Non-pigmented ciliary epithelial cell (primary cell): ENCODE measurements around the gene STPG3.

Source experiments
- DNase-seq: peaks from one replicate; pipeline ENCODE4 v3.0.0-alpha.2; 2010; ENCODE audit warnings: low read depth

STPG3 gene

GRCh38 chr9:137280474-137281344 lies 29.6 kb downstream of the STPG3 start:
- no peak for DNase-seq

- no peak for DNase-seq
These were observed 30.4 kb downstream of the STPG3 start for GRCh38 chr9:137281345-137282116.

GRCh38 chr9:137286975-137287383 lies 35.9 kb downstream of the STPG3 start:
- no peak for DNase-seq

- DNase-seq = no peak
These were observed 42.0 kb downstream of the STPG3 start for GRCh38 chr9:137293094-137293481.

GRCh38 chr9:137293482-137294090 lies 42.5 kb downstream of the STPG3 start:
- DNase-seq = no peak

DNA sequence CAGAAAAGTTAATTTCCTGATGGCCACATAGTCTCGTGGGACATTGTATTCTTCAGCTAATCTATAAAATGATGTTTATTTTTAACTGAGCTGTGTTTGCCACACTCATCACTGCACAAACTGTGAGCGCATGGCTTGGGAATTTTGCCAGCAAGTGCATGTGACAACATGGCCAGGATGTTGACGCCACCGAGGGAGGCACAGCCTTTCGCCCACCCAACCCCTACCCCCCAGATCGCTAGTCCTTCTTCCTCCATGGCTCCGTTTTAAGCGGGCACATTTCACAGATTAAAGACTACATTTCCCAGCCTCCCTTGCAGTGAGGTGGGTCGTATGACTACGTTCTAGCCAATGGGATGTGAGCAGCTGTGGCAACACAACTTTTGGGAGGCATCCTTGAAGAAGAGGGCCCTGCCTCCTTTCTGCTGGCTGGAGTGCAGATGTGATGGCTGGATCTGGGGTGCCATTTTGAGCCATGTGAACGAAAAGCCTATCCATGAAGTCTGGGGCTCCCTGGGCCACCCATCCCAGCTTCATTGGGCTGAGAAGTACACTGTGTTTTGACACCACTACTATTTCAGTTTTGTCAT lies 43.1 kb downstream of the STPG3 start:
- DNase-seq = no peak

DNA sequence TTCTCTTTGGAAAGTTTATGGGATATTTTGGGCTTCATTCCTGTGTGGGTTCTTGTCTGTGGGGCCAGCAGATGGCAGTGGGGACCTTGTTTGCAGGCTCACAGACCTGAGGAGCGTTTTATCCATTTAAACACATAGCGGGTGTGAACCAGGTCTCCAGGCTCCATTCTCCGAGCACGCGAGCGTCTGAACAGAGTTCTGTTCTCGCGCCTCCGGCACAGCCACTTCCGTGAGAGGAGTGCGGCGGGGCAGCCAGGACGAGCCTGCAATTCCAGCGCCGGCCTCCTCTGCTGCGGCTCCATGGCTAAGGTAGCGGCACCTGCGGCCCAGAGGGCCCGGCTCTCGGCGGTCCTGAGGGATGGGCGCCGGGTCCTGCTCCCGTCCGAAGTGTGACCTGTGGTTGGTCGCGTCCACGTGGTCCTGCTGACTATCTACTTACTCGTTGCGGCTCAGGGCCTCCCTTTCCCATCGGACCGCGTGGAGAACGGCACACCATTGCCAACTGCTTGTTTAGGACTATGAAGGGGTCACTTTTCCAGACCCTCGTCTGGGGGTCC lies 43.7 kb downstream of the STPG3 start:
- no peak for DNase-seq

DNA sequence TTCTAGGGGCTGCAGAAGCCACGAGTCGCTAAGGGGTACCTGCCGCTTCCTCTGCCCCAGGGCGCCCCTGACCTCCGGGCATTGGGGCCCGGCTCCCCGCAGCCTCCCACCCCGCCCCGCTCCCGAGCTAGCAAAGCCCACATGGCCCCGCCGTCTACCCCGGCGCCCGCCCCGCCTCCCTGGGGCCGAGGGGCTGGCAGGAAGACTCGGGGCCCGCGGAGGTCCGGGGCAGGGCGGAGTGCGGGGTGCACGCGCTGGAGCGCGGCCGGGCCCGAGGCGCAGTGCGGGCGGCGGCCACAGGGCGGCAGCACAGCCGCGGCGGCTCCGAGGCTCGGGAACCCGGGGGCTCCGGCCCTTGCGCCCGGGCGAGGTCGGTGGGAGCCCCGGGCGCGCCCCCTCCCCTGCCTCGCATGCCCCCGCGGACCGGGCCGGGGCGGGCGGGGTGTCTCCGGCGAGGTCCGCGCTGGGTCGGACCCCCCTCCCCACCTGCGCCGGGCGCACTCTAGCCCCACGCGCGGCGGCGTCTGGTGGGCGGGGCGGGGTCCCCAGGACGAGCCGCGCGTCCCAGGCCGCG lies 44.2 kb downstream of the STPG3 start:
- DNase-seq = no peak

- DNase-seq = no peak
These were observed 45.0 kb downstream of the STPG3 start for GRCh38 chr9:137295849-137296669.

DNA sequence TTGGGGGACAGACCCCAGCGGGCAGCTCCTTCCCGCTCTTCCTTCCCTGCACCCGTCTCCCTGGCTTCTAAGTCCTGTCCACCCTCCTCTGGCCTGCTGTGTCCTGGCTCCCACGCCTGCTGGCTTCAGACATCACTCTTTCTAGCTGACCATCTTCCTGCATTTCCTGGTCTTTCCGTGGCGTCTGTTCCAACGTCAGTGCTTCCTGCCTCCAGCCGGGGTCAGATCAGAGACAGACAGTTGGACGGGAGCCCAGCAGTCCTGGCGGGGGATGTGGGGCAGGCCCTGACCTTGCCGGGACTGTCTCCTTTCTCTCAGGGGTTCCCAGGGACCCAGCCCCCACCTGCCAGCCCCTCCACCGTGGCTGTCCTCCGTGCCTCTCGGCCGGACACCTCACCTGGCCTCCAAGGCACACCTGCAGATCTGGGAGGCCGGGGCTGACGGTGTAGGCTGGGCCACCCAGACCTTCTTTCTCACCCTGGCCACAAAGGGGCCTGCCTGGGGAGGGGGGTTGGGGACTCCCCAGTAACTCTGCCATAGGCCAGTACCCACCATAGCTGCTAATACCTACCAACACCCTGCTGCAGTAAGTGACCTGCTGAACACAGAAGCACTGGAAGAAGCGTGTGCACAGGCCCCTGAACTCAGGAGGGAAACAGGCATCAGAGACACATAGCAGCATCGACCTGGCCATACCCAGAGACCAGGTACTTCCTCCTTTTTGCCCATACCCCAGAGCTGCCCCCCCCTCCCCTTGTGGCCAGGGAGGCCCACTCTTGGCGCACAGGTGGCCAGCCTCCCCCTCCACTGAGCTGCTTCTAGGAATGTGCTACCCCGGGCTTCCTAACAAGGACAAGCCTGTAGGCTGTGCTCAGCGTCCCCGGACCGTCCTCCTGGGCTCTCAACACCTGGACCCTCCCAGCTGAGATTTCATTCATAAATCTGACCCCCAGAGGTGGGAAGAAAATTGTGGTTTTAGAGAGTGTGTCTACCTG lies 45.9 kb downstream of the STPG3 start:
- DNase-seq = no peak

DNA sequence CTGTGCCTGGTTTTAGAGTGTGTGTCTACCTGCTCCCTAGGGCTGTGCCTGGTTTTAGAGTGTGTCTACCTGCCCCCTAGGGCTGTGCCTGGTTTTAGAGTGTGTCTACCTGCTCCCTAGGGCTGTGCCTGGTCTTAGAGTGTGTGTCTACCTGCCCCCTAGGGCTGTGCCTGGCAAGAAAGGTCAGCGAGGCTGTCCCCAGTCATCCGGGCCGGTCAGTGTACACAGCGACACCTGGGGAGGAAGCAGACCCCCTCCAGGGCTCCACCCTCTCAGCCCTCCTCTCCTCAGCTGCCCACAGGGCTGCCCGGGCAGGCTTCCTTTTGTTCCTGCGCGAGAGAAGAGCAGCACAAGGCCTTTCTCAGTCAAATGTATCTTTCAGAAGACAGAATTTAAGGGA lies 46.9 kb downstream of the STPG3 start:
- no peak for DNase-seq

- no peak for DNase-seq
These were observed 47.5 kb downstream of the STPG3 start for GRCh38 chr9:137298401-137299202.

- DNase-seq = no peak
These were observed 48.1 kb downstream of the STPG3 start for GRCh38 chr9:137299203-137299565.

GRCh38 chr9:137299938-137300337 lies 48.9 kb downstream of the STPG3 start:
- no peak for DNase-seq

GRCh38 chr9:137300567-137301080 lies 49.5 kb downstream of the STPG3 start:
- no peak for DNase-seq

- no peak for DNase-seq
These were observed 50.2 kb downstream of the STPG3 start for GRCh38 chr9:137301081-137301947.

- DNase-seq = no peak
These were observed 51.0 kb downstream of the STPG3 start, which contains the start of gene NRARP for GRCh38 chr9:137302118-137302448. Gene NRARP, minus strand, starts transcription at chr9:137302271. Its CDS starts 343 bp downstream, at chr9:137301928.
